ENCODE measurements around the gene RCOR1. TPM values are rescaled to one million over a fixed set of nuclear protein-coding genes. Genes with fewer than 3 reads are reported as not detected.

Gene RCOR1
- total RNA-seq, 1 experiment from 2014 or later, result 34.1 TPM

DNA sequence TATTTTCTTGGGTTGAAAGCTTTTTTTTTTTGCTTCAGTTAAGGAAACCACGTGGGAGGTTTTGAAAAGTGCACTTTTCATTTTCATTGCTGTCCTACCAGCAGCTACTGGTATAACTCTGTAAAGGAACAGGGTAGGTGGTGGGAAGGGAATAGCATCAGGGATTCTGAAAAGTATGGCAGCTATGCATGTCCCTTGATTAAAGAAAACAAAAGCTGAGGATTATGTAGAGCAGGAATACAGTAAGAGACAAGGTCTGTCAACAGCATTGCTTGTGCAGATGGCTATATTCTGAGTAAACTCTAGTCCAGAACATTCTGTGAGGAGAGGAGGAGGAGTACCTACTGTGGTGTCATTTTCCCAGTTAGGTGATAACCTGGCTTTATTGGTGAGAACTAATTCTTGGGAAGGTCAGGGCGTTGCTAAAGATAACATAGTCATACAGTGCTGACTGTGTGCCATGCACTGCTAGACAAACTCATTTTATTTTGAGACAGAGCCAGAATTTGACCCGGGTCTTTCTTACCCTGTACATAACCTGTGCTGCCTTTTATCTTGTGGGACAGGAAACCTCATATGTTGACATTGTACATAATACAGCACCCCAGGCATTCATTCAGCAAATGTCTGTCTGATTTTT lies 104.5 kb downstream of the RCOR1 start:
- Histone ChIP-seq H3T11ph (ENCODE audit: low read length) (no peak overlapping the region), H2BK12ac (ENCODE audit: insufficient read length, low read depth, low read length) (no peak overlapping the region), H3K4ac (ENCODE audit: low read depth, low read length) (no peak overlapping the region), H3K23me2 (ENCODE audit: insufficient read length, low read depth, low read length, poor library complexity, severe bottlenecking) (no peaks in the 10 kb centered on the region), H4K20me1 (ENCODE audit: control insufficient read depth, insufficient read depth, insufficient read length) (no peaks in the 10 kb centered on the region), H3K79me2 (ENCODE audit: insufficient read depth, low read length) (no peaks in the 10 kb centered on the region; the same call in 1 of the 2 replicates), H2BK120ac (ENCODE audit: low read depth, low read length, poor library complexity, severe bottlenecking) (no peak overlapping the region), H4K91ac (ENCODE audit: insufficient read length, low read depth, low read length) (no peak overlapping the region), H3K27me3 (ENCODE audit: insufficient read depth, low read length) (no peaks in the 10 kb centered on the region), H2AK5ac (ENCODE audit: insufficient read length, low read length) (no peak overlapping the region), H3K9ac (ENCODE audit: extremely low read depth, insufficient read length, low read length) (no peak overlapping the region), H3K4me1 (ENCODE audit: insufficient read depth, low read length) (no peaks in the 10 kb centered on the region), H2AFZ (ENCODE audit: low read length) (no peak overlapping the region), H3K9me3 (ENCODE audit: control insufficient read depth, low read depth, low read length) (no peaks in the 10 kb centered on the region), H3K56ac (ENCODE audit: insufficient read length, low read depth, low read length) (no peak overlapping the region), H2BK20ac (ENCODE audit: low read depth, low read length, poor library complexity, severe bottlenecking) (no peak overlapping the region), H3K18ac (ENCODE audit: insufficient read length, low read depth, low read length) (no peak overlapping the region), H3K23ac (ENCODE audit: insufficient read length, low read depth, low read length) (no peak overlapping the region), H2BK15ac (ENCODE audit: low read depth, low read length) (no peak overlapping the region), H3K27ac (ENCODE audit: insufficient read length, low read depth, low read length) (no peak overlapping the region), H3K14ac (ENCODE audit: insufficient read depth, low read length) (no peak overlapping the region), H3K79me1 (ENCODE audit: insufficient read depth, low read depth, low read length, poor library complexity, severe bottlenecking) (peaks cover 2% of the 10 kb centered on the region), H2BK5ac (ENCODE audit: insufficient read length, low read length) (no peak overlapping the region), H3K4me2 (ENCODE audit: insufficient read depth, insufficient read length, low read length) (no peak overlapping the region), H4K8ac (replicated peaks; ENCODE audit: insufficient read length, low read depth, low read length) (no peak overlapping the region), H4K5ac (ENCODE audit: insufficient read length, low read depth, low read length) (no peak overlapping the region)
- Mint-ChIP-seq H3K4me1 (peaks cover 32 to 37% of the 10 kb centered on the region in 2 experiments), H3K27ac (peak overlapping the region in 2 of 3 experiments; percentile 10 to 59; a peak in 1 of 7 replicates), H3K9me3 (no peaks in the 10 kb centered on the region; a peak in 1 of 5 replicates), H3K4me3 (no peak overlapping the region), H3K27me3 (ENCODE audit: low read depth) (no peaks in the 10 kb centered on the region), H3K36me3 (ENCODE audit: insufficient read depth in 1 of 3, low read depth in 3 of 3) (peaks cover 9 to 11% (median 9%) of the 10 kb centered on the region in 3 experiments; a peak in 6 of 7 replicates)
- DNase-seq, result no peak
- TF ChIP-seq, protein P1, sequence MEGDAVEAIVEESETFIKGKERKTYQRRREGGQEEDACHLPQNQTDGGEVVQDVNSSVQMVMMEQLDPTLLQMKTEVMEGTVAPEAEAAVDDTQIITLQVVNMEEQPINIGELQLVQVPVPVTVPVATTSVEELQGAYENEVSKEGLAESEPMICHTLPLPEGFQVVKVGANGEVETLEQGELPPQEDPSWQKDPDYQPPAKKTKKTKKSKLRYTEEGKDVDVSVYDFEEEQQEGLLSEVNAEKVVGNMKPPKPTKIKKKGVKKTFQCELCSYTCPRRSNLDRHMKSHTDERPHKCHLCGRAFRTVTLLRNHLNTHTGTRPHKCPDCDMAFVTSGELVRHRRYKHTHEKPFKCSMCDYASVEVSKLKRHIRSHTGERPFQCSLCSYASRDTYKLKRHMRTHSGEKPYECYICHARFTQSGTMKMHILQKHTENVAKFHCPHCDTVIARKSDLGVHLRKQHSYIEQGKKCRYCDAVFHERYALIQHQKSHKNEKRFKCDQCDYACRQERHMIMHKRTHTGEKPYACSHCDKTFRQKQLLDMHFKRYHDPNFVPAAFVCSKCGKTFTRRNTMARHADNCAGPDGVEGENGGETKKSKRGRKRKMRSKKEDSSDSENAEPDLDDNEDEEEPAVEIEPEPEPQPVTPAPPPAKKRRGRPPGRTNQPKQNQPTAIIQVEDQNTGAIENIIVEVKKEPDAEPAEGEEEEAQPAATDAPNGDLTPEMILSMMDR (conservative IDR thresholded peaks at IDR 0.05), result no peak
- WGBS (ENCODE audit: extremely low coverage, insufficient read length, low lambda C conversion rate), result no CpG with 5 or more reads among the region's 3 CpGs
